Neural progenitor cell (in vitro differentiated cells): ENCODE data around the gene PTGR2.
"Not testable (repeated sequence)": the region's sequence is repeated elsewhere in the genome, so short reads cannot be mapped to it uniquely, and the experiment has no call there.

ENCODE experiments used
- EZH2 ChIP-seq: fragments of 200-600 bp; sonication (generic); IDR thresholded peaks from 2 replicates; pipeline ENCODE4 v1.6.1; 2017; ENCODE audit warnings: antibody characterized with exemption, mild to moderate bottlenecking, moderate library complexity
- TF ChIP-seq, protein P1 (sequence below): fragments of 200-600 bp; sonication (generic); IDR thresholded peaks from 2 replicates; pipeline ENCODE4 v1.5.1; 2017; ENCODE audit warnings: antibody characterized with exemption, mild to moderate bottlenecking

DNA sequence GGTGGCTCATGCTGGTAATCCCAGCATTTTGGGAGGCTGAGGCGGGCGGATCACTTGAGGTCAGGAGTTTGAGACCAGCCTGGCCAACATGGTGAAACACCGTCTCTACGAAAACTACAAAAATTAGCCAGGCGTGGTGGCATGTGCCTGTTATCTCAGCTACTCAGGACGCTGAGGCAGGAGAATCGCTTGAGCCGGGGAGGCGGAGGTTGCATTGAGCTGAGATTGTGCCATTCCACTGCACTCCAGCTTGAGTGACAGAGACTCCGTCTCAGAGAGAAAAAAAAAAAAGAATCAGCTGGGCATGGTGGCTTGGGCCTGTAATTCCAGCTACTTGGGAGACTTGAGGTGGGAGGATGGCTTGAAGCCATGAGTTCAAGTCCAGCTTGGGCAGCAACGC, 18.1 kb downstream of the PTGR2 start:
- TF ChIP-seq, protein P1, sequence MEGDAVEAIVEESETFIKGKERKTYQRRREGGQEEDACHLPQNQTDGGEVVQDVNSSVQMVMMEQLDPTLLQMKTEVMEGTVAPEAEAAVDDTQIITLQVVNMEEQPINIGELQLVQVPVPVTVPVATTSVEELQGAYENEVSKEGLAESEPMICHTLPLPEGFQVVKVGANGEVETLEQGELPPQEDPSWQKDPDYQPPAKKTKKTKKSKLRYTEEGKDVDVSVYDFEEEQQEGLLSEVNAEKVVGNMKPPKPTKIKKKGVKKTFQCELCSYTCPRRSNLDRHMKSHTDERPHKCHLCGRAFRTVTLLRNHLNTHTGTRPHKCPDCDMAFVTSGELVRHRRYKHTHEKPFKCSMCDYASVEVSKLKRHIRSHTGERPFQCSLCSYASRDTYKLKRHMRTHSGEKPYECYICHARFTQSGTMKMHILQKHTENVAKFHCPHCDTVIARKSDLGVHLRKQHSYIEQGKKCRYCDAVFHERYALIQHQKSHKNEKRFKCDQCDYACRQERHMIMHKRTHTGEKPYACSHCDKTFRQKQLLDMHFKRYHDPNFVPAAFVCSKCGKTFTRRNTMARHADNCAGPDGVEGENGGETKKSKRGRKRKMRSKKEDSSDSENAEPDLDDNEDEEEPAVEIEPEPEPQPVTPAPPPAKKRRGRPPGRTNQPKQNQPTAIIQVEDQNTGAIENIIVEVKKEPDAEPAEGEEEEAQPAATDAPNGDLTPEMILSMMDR = not testable (repeated sequence)
- not testable (repeated sequence) for TF ChIP-seq EZH2
